HepG2 (cell line): ENCODE data around the gene GPC6.

Source experiments
- ETV6 ChIP-seq: sonication (generic); formaldehyde crosslinking; conservative IDR thresholded peaks from 2 replicates; pipeline ENCODE4 v1.4.0; 2020; ENCODE audit warnings: missing genetic modification reagents
- HOXD1 ChIP-seq: sonication (generic); formaldehyde crosslinking; IDR thresholded peaks from 2 replicates; pipeline ENCODE4 v1.5.0; 2020; ENCODE audit warnings: missing genetic modification reagents
- MED1 ChIP-seq: sonication (generic); formaldehyde crosslinking; IDR thresholded peaks from 2 replicates; pipeline ENCODE4 v1.4.0; 2020; ENCODE audit warnings: missing genetic modification reagents
- NFRKB ChIP-seq: fragments of 450-650 bp; IDR thresholded peaks from 2 replicates; pipeline ENCODE4 v1.6.1; 2017
- TBP ChIP-seq: sonication (generic); formaldehyde crosslinking; IDR thresholded peaks from 2 replicates; pipeline ENCODE4 v1.5.0; 2020; ENCODE audit warnings: missing genetic modification reagents
- ZKSCAN1 ChIP-seq: fragments of 150-350 bp; IDR thresholded peaks from 2 replicates; pipeline ENCODE4 v1.6.1; 2014; ENCODE audit warnings: low read length
- ZNF567 ChIP-seq: sonication (generic); formaldehyde crosslinking; IDR thresholded peaks from 2 replicates; pipeline ENCODE4 v1.8.1; 2023; ENCODE audit warnings: mild to moderate bottlenecking, missing genetic modification reagents, borderline replicate concordance
- TF ChIP-seq, protein P1 (sequence below): sonication (generic); formaldehyde crosslinking; IDR thresholded peaks from 2 replicates; pipeline ENCODE4 v1.5.0; 2020; ENCODE audit warnings: mild to moderate bottlenecking, missing genetic modification reagents, moderate library complexity
- TF ChIP-seq, protein P2 (sequence below): IDR thresholded peaks from 2 replicates; pipeline ENCODE4 v1.6.1; 2012; ENCODE audit warnings: inconsistent platforms
- TF ChIP-seq, protein P3 (sequence below), 2 experiments: IDR thresholded peaks; 2 replicates each; pipeline ENCODE4 v1.6.1; 2011 to 2012; ENCODE audit warnings: low read length in 2 of 2, borderline replicate concordance in 1 of 2, low read depth in 1 of 2, mild to moderate bottlenecking in 1 of 2, moderate library complexity in 1 of 2
- TF ChIP-seq, protein P4 (sequence below): sonication (generic); formaldehyde crosslinking; IDR thresholded peaks from 2 replicates; pipeline ENCODE4 v1.4.0; 2020; ENCODE audit warnings: missing genetic modification reagents, low read depth, mild to moderate bottlenecking, borderline replicate concordance

DNA sequence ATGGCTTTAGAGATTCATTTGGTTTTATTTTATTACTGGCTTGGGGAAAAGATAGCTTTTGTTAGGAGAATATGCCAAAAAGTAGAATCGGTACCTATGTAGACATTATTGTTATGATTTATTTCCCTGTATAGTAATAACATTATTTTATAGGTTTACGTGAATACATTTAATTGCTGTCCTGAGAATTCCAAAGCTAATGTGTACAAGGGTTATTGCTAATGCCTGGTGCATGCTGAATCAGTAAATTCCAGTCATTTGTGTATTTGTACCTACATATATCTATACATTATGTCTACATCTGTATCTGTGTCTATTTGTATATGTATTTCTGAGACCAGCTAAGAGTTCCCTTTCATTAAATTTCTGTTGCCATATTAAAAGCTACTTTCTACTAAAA lies 550.9 kb downstream of the GPC6 start:
- TF ChIP-seq, protein P1, sequence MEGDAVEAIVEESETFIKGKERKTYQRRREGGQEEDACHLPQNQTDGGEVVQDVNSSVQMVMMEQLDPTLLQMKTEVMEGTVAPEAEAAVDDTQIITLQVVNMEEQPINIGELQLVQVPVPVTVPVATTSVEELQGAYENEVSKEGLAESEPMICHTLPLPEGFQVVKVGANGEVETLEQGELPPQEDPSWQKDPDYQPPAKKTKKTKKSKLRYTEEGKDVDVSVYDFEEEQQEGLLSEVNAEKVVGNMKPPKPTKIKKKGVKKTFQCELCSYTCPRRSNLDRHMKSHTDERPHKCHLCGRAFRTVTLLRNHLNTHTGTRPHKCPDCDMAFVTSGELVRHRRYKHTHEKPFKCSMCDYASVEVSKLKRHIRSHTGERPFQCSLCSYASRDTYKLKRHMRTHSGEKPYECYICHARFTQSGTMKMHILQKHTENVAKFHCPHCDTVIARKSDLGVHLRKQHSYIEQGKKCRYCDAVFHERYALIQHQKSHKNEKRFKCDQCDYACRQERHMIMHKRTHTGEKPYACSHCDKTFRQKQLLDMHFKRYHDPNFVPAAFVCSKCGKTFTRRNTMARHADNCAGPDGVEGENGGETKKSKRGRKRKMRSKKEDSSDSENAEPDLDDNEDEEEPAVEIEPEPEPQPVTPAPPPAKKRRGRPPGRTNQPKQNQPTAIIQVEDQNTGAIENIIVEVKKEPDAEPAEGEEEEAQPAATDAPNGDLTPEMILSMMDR (CRISPR knock-in tag): no peak
- TF ChIP-seq ETV6 (no peak), NFRKB (no peak), ZNF567 (CRISPR knock-in tag) (no peak), HOXD1 (CRISPR knock-in tag) (no peak), MED1 (CRISPR knock-in tag) (no peak), TBP (CRISPR knock-in tag) (no peak), ZKSCAN1 (no peak)
- TF ChIP-seq, protein P2, sequence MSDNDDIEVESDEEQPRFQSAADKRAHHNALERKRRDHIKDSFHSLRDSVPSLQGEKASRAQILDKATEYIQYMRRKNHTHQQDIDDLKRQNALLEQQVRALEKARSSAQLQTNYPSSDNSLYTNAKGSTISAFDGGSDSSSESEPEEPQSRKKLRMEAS: no peak
- TF ChIP-seq, protein P3, sequence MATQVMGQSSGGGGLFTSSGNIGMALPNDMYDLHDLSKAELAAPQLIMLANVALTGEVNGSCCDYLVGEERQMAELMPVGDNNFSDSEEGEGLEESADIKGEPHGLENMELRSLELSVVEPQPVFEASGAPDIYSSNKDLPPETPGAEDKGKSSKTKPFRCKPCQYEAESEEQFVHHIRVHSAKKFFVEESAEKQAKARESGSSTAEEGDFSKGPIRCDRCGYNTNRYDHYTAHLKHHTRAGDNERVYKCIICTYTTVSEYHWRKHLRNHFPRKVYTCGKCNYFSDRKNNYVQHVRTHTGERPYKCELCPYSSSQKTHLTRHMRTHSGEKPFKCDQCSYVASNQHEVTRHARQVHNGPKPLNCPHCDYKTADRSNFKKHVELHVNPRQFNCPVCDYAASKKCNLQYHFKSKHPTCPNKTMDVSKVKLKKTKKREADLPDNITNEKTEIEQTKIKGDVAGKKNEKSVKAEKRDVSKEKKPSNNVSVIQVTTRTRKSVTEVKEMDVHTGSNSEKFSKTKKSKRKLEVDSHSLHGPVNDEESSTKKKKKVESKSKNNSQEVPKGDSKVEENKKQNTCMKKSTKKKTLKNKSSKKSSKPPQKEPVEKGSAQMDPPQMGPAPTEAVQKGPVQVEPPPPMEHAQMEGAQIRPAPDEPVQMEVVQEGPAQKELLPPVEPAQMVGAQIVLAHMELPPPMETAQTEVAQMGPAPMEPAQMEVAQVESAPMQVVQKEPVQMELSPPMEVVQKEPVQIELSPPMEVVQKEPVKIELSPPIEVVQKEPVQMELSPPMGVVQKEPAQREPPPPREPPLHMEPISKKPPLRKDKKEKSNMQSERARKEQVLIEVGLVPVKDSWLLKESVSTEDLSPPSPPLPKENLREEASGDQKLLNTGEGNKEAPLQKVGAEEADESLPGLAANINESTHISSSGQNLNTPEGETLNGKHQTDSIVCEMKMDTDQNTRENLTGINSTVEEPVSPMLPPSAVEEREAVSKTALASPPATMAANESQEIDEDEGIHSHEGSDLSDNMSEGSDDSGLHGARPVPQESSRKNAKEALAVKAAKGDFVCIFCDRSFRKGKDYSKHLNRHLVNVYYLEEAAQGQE (IDR thresholded peaks at IDR 0.05; ENCODE audit: borderline replicate concordance in 1 of 2, low read depth in 1 of 2, low read length in 2 of 2): no peak
- TF ChIP-seq, protein P4, sequence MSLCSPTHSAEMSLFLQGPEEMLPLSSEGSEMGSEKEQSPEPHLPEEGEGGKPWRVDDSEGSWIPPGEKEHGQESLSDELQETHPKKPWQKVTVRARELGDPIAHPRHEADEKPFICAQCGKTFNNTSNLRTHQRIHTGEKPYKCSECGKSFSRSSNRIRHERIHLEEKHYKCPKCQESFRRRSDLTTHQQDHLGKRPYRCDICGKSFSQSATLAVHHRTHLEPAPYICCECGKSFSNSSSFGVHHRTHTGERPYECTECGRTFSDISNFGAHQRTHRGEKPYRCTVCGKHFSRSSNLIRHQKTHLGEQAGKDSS (CRISPR knock-in tag): no peak
